Naive B cell (primary cell): ENCODE data around the gene CDKN1C. TPM values are rescaled to one million over a fixed set of nuclear protein-coding genes. Genes with fewer than 3 reads are reported as not detected.

Experiments used
- ATAC-seq, 2 donors: fragments of 150-1000 bp; cut with Tn5 transposase; 2 replicates each; pipeline ENCODE4 v1.10.0; 2021; ENCODE audit warnings: low read depth in 2 of 2, mild to moderate bottlenecking in 2 of 2, moderate library complexity in 2 of 2
- DNase-seq: peaks from one replicate; pipeline ENCODE4 v3.0.0; 2022
- H3K27ac Mint-ChIP-seq, 6 donors: one replicate each; pipeline ENCODE4 v1.8.0; 2020 to 2022; ENCODE audit warnings: mild to moderate bottlenecking in 6 of 6, mixed read lengths in 6 of 6, moderate library complexity in 5 of 6, inconsistent platforms in 2 of 6
- H3K27me3 Mint-ChIP-seq, 3 donors: one replicate each; pipeline ENCODE4 v1.8.0; 2021 to 2022; ENCODE audit warnings: mixed read lengths in 3 of 3, mild to moderate bottlenecking in 1 of 3
- H3K36me3 Mint-ChIP-seq, 2 donors: one replicate each; pipeline ENCODE4 v1.8.0; 2020 to 2022; ENCODE audit warnings: mixed read lengths in 2 of 2, inconsistent platforms in 1 of 2, mild to moderate bottlenecking in 1 of 2
- H3K4me1 Mint-ChIP-seq, 3 donors: one replicate each; pipeline ENCODE4 v1.8.0; 2020 to 2022; ENCODE audit warnings: mixed read lengths in 3 of 3, inconsistent platforms in 1 of 3, mild to moderate bottlenecking in 1 of 3, moderate library complexity in 1 of 3
- H3K4me3 Mint-ChIP-seq, 8 donors: one replicate each; pipeline ENCODE4 v1.8.0; 2020 to 2022; ENCODE audit warnings: mild to moderate bottlenecking in 8 of 8, mixed read lengths in 8 of 8, moderate library complexity in 8 of 8, inconsistent platforms in 2 of 8
- H3K9me3 Mint-ChIP-seq, 7 donors: one replicate each; pipeline ENCODE4 v1.8.0; 2020 to 2022; ENCODE audit warnings: mixed read lengths in 7 of 7, mild to moderate bottlenecking in 5 of 7, inconsistent platforms in 2 of 7, moderate library complexity in 1 of 7
- polyA plus RNA-seq, 6 donors: library from polyadenylated mRNA; unstranded; fragments of 300-500 nt; fragmentation: Illumina TruSeq; gene quantifications; one replicate each; pipeline ENCODE4 v1.2.3, GENCODE V29; 2021; ENCODE audit warnings: low read depth in 6 of 6

The CDKN1C gene
- polyA plus RNA-seq, 6 donors from 2014 or later: 0.25 TPM; not detected in 5

- H3K36me3 Mint-ChIP-seq: no peaks in the 10 kb centered on the region
- peaks cover 15 to 29% (median 20%) of the 10 kb centered on the region in 3 donors for H3K4me1 Mint-ChIP-seq
- peak overlapping the region in 1 of 8 donors; percentile 6 for H3K4me3 Mint-ChIP-seq
- H3K27ac Mint-ChIP-seq: no peak overlapping the region
- DNase-seq (no peak), ATAC-seq (no peak)
- H3K27me3 Mint-ChIP-seq: peaks cover 0 to 31% (median 0%) of the 10 kb centered on the region in 3 donors
- no peaks in the 10 kb centered on the region for H3K9me3 Mint-ChIP-seq
Measured at GRCh38 chr11:2897048-2897447, 11.5 kb upstream of the CDKN1C start.

- ATAC-seq: no peak
- Mint-ChIP-seq H3K27me3 (peaks cover 0 to 31% (median 0%) of the 10 kb centered on the region in 3 donors), H3K4me3 (no peak overlapping the region), H3K27ac (no peak overlapping the region), H3K4me1 (peaks cover 17 to 30% (median 22%) of the 10 kb centered on the region in 3 donors), H3K9me3 (no peaks in the 10 kb centered on the region), H3K36me3 (no peaks in the 10 kb centered on the region)
- DNase-seq: no peak
Measured at GRCh38 chr11:2896047-2896446, 10.5 kb upstream of the CDKN1C start.

- H3K4me1 Mint-ChIP-seq: peaks cover 6 to 20% (median 15%) of the 10 kb centered on the region in 3 donors
- DNase-seq (no peak), ATAC-seq (no peak)
- peak overlapping the region in 6 of 8 donors; percentile 9 to 73 (median 36) for H3K4me3 Mint-ChIP-seq
- no peaks in the 10 kb centered on the region for H3K9me3 Mint-ChIP-seq
- H3K27me3 Mint-ChIP-seq: peaks cover 0 to 24% (median 0%) of the 10 kb centered on the region in 3 donors
- H3K27ac Mint-ChIP-seq: no peak overlapping the region
- H3K36me3 Mint-ChIP-seq: no peaks in the 10 kb centered on the region
Measured at GRCh38 chr11:2893935-2894334, 8.4 kb upstream of the CDKN1C start.

- peak overlapping the region; percentile 44 to 85 (median 68) for H3K4me3 Mint-ChIP-seq
- peaks cover 9 to 15% (median 14%) of the 10 kb centered on the region in 3 donors for H3K4me1 Mint-ChIP-seq
- H3K36me3 Mint-ChIP-seq: no peaks in the 10 kb centered on the region
- H3K9me3 Mint-ChIP-seq: no peaks in the 10 kb centered on the region
- H3K27ac Mint-ChIP-seq: no peak overlapping the region
- peaks cover 0 to 15% (median 0%) of the 10 kb centered on the region in 3 donors for H3K27me3 Mint-ChIP-seq
- ATAC-seq (peak; percentile 24 to 34), DNase-seq (no peak)
Measured at GRCh38 chr11:2892967-2893528, 7.5 kb upstream of the CDKN1C start.

- Mint-ChIP-seq H3K4me3 (peak overlapping the region; percentile 66 to 85 (median 75)), H3K27ac (no peak overlapping the region), H3K4me1 (peaks cover 9 to 15% (median 14%) of the 10 kb centered on the region in 3 donors), H3K9me3 (no peaks in the 10 kb centered on the region), H3K36me3 (no peaks in the 10 kb centered on the region), H3K27me3 (peaks cover 0 to 11% (median 0%) of the 10 kb centered on the region in 3 donors)
- peak; percentile 55 for DNase-seq
- ATAC-seq: peak; percentile 56 to 59
Measured at GRCh38 chr11:2892215-2892966, 6.8 kb upstream of the CDKN1C start.

GRCh38 chr11:2891326-2892214, 6.0 kb upstream of the CDKN1C start:
- Mint-ChIP-seq H3K4me3 (peak overlapping the region in 7 of 8 donors; percentile 65 to 85 (median 76)), H3K9me3 (no peaks in the 10 kb centered on the region), H3K27me3 (peaks cover 0 to 11% (median 0%) of the 10 kb centered on the region in 3 donors), H3K4me1 (peaks cover 9 to 21% (median 15%) of the 10 kb centered on the region in 3 donors), H3K36me3 (no peaks in the 10 kb centered on the region), H3K27ac (peak overlapping the region in 1 of 6 donors; percentile 79)
- ATAC-seq: no peak
- no peak for DNase-seq

- H3K27ac Mint-ChIP-seq: no peak overlapping the region
- no peaks in the 10 kb centered on the region for H3K9me3 Mint-ChIP-seq
- no peaks in the 10 kb centered on the region for H3K36me3 Mint-ChIP-seq
- peaks cover 9 to 22% (median 15%) of the 10 kb centered on the region in 3 donors for H3K4me1 Mint-ChIP-seq
- ATAC-seq (no peak), DNase-seq (no peak)
- H3K4me3 Mint-ChIP-seq: peak overlapping the region in 1 of 8 donors; percentile 47
- H3K27me3 Mint-ChIP-seq: peaks cover 0 to 5% (median 0%) of the 10 kb centered on the region in 3 donors
Measured at GRCh38 chr11:2890466-2891294, 5.1 kb upstream of the CDKN1C start.

GRCh38 chr11:2889362-2890273, 4.0 kb upstream of the CDKN1C start:
- Mint-ChIP-seq H3K27me3 (peaks cover 0 to 5% (median 0%) of the 10 kb centered on the region in 3 donors), H3K4me1 (peaks cover 13 to 22% (median 20%) of the 10 kb centered on the region in 3 donors), H3K9me3 (no peaks in the 10 kb centered on the region), H3K27ac (no peak overlapping the region), H3K36me3 (no peaks in the 10 kb centered on the region), H3K4me3 (no peak overlapping the region)
- DNase-seq (no peak), ATAC-seq (no peak)

- no peaks in the 10 kb centered on the region for H3K36me3 Mint-ChIP-seq
- peaks cover 13 to 24% (median 20%) of the 10 kb centered on the region in 3 donors for H3K4me1 Mint-ChIP-seq
- ATAC-seq (peak; percentile 37), DNase-seq (peak; percentile 77)
- H3K27me3 Mint-ChIP-seq: peaks cover under 1 to 6% (median 2%) of the 10 kb centered on the region in 3 donors
- peak overlapping the region in 2 of 6 donors; percentile 53 to 56 for H3K27ac Mint-ChIP-seq
- no peaks in the 10 kb centered on the region for H3K9me3 Mint-ChIP-seq
- H3K4me3 Mint-ChIP-seq: peak overlapping the region in 1 of 8 donors; percentile 78
Measured at GRCh38 chr11:2888266-2888968, 2.8 kb upstream of the CDKN1C start.

GRCh38 chr11:2887515-2888195, 2.1 kb upstream of the CDKN1C start:
- Mint-ChIP-seq H3K36me3 (no peaks in the 10 kb centered on the region), H3K27ac (peak overlapping the region in 1 of 6 donors; percentile 34), H3K9me3 (no peaks in the 10 kb centered on the region), H3K4me3 (peak overlapping the region in 7 of 8 donors; percentile 26 to 90 (median 71)), H3K27me3 (peaks cover 4 to 13% (median 9%) of the 10 kb centered on the region in 3 donors), H3K4me1 (peaks cover 12 to 27% (median 25%) of the 10 kb centered on the region in 3 donors)
- no peak for DNase-seq
- no peak for ATAC-seq

GRCh38 chr11:2886936-2887335, 1.4 kb upstream of the CDKN1C start:
- Mint-ChIP-seq H3K36me3 (no peaks in the 10 kb centered on the region), H3K27me3 (peaks cover 4 to 19% (median 12%) of the 10 kb centered on the region in 3 donors), H3K27ac (peak overlapping the region in 3 of 6 donors; percentile 43 to 93 (median 68)), H3K9me3 (no peaks in the 10 kb centered on the region), H3K4me3 (peak overlapping the region; percentile 56 to 90 (median 71)), H3K4me1 (peaks cover 9 to 24% (median 21%) of the 10 kb centered on the region in 3 donors)
- no peak for DNase-seq
- ATAC-seq: no peak
